Measurements from ENCODE around the gene DMKN. TPM values are rescaled to one million over a fixed set of nuclear protein-coding genes. Genes with fewer than 3 reads are reported as not detected.
A peak's percentile ranks its signal among the peaks of the same experiment; 100 is the strongest.

DMKN gene
- total and polyA plus RNA-seq, 8 donors: 92.5 to 140 (median 111) TPM

DNA sequence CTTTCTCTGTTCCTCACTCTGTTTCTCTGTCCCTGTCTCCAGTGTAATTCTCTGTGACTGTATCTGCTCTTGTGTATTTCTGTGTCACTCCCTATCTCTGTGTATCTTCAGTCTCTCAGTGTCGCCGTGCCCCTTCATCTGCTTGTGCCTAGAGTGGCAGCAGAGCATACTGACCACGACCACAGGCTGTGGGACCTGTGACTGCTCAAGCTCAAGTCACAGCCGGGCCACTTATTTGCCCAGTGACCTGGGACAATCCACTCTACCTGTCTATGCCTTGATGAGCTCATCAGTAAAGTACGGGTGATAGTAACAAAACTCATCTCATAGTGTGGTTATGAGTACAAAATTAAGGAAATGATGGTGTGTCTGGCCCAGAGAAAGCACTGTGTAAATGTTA is 40.6 kb upstream of the DMKN start:
- TF ChIP-seq, protein P1, sequence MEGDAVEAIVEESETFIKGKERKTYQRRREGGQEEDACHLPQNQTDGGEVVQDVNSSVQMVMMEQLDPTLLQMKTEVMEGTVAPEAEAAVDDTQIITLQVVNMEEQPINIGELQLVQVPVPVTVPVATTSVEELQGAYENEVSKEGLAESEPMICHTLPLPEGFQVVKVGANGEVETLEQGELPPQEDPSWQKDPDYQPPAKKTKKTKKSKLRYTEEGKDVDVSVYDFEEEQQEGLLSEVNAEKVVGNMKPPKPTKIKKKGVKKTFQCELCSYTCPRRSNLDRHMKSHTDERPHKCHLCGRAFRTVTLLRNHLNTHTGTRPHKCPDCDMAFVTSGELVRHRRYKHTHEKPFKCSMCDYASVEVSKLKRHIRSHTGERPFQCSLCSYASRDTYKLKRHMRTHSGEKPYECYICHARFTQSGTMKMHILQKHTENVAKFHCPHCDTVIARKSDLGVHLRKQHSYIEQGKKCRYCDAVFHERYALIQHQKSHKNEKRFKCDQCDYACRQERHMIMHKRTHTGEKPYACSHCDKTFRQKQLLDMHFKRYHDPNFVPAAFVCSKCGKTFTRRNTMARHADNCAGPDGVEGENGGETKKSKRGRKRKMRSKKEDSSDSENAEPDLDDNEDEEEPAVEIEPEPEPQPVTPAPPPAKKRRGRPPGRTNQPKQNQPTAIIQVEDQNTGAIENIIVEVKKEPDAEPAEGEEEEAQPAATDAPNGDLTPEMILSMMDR (IDR thresholded peaks at IDR 0.05): no peak
- intact Hi-C loops (cut with DNase I): no loop called here
- H3K9me3 ChIP-seq: no peaks in the 10 kb centered on the region
- H3K27me3 ChIP-seq: peaks cover 11 to 37% of the 10 kb centered on the region in 2 donors
- no peak for ATAC-seq
- peaks cover 0 to 9% of the 10 kb centered on the region in 2 donors for H3K36me3 ChIP-seq
- peaks cover 0 to 8% of the 10 kb centered on the region in 2 donors for H3K4me1 ChIP-seq
- DNase-seq: no peak
- no peak overlapping the region for H3K27ac ChIP-seq
- no peak overlapping the region for H3K4me3 ChIP-seq

DNA sequence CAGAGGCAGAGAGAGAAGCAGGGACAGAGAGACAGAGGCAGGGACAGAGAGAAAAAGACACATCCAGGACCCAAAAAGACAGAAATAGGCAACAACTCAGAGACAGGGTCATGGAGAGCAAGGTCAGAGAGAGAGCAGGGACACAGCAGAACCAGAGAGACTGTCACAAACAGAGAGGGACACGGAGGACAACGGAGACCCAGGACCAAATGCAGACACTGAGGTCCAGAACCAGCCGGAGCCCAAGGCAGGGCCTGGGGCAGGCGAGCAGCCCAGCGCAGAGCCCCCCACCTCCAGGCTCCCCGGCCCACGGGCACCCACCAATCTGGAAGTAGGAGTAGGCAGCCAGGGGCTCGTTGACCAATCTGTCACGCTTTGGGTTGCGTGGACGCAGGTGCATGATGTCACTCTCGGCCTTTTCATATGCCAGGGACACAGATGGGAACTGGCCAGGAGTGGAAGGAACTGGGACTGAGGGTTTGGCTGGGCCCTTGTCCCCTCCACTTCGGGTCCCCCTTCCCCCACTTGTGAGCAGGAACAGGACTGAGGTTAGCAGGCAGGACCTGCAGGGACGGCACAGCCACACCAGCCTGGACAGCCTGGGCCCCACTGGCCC is 40.0 kb upstream of the DMKN start:
- Histone ChIP-seq H3K27me3 (peaks cover 5 to 31% of the 10 kb centered on the region in 2 donors), H3K9me3 (no peaks in the 10 kb centered on the region), H3K4me1 (peaks cover 0 to 6% of the 10 kb centered on the region in 2 donors), H3K4me3 (no peak overlapping the region), H3K27ac (no peak overlapping the region), H3K36me3 (peaks cover 0 to 9% of the 10 kb centered on the region in 2 donors)
- TF ChIP-seq, protein P1 (IDR thresholded peaks at IDR 0.05): no peak
- no peak for DNase-seq
- no peak for ATAC-seq
- intact Hi-C loops (cut with DNase I): no loop called here

DNA sequence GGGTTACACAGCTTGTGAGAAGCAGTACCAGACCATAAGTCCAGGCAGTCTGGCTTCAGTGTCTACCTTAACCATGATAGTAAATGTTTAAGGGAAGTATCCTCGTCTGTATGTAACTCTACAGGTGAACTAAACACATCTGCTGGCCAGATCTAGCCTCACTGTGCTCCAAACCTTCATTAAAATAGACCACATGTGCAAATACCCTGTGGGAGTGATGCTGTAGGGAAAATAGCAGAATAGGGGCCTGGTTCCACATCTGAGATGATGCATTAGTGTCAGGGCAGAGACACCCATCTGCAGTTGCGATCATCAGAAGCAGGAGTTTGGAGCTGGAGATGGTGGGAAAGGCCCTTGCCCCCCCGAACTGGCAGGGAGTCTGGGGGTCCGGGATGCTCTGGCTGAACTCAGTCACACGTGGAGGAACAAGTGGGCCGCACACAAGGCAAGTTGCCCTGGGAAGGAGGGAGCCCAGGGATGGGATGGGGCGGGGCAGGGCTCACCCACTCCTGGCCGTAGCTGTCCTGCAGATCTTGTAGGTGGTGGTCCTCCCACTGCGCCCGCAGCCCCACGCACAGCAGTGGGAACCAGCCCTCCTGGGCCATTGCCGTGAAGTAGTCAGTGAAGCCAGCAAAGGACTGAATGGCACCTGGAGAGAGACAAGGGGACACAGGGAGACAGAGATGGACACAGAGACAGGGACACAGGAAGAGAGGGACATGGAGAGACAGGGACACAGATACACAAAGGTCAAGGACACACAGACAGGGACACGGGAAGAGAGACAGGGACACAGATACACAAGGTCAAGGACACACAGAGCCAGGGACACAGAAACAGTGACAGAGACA is 39.3 kb upstream of the DMKN start:
- intact Hi-C loops (cut with DNase I): no loop called here
- H3K27ac ChIP-seq: no peak overlapping the region

DNA sequence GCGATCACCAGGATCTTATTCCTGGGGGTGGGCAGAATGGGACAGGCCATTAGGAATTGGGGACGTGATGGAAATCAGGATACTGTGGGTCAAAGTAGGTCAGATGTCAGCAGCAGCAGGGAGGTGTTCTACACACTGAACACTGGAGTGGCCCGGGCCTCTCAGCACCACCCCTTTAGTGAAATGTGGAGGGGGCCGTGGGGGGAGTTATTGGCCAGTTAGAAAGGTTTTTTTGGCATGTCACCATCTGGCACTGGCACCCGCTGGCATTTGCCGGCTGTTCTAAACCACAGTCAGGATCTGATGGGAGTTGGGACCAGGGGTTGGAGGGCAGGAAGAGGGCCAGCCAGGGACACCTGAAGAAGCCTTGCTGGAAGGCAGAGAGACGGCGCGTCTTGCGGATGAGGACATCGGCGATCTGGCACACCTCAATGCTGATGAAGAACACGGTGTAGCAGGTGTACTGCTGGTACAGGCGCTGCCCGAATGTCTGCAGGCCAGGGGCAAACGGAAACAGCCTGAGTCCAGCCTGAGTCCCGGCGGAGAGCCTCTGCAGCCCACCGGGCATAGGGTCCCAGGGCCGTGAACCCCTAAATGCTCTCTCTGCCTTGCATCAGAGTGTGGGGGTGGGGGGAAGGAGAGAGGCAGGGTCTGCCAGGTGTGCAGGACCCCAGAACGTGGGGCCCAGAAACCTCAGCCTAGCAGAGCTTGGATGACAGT is 37.8 kb upstream of the DMKN start:
- Histone ChIP-seq H3K4me1 (peaks cover 5 to 6% of the 10 kb centered on the region in 2 donors), H3K36me3 (peaks cover 0 to 15% of the 10 kb centered on the region in 2 donors), H3K9me3 (no peaks in the 10 kb centered on the region), H3K27ac (no peak overlapping the region), H3K27me3 (peaks cover 0 to 11% of the 10 kb centered on the region in 2 donors), H3K4me3 (no peak overlapping the region)
- peak in 1 of 4 donors; percentile 46 for DNase-seq
- intact Hi-C loops (cut with DNase I): no loop called here
- no peak for ATAC-seq
- TF ChIP-seq, protein P1 (IDR thresholded peaks at IDR 0.05): no peak

More for the DNA sequence above, 39.3 kb upstream of the DMKN start:
- Histone ChIP-seq H3K9me3 (no peaks in the 10 kb centered on the region), H3K36me3 (peaks cover 0 to 13% of the 10 kb centered on the region in 2 donors), H3K4me3 (no peak overlapping the region), H3K27me3 (peaks cover 0 to 24% of the 10 kb centered on the region in 2 donors), H3K4me1 (no peaks in the 10 kb centered on the region)
- TF ChIP-seq, protein P1 (IDR thresholded peaks at IDR 0.05): no peak
- DNase-seq (peak in 1 of 4 donors; percentile 50), ATAC-seq (no peak)
